GM12878 (cell line): ENCODE results near the gene PTPRS.

Experiments used
- FOXM1 ChIP-seq: IDR thresholded peaks from 2 replicates; pipeline ENCODE4 v1.6.1; 2012; ENCODE audit warnings: low read depth, mild to moderate bottlenecking, inconsistent platforms, low read length, moderate library complexity
- SMC3 ChIP-seq: IDR thresholded peaks from 2 replicates; pipeline ENCODE4 v1.6.1; 2011; ENCODE audit warnings: low read length, improper control_type of control experiment, borderline replicate concordance
- TF ChIP-seq, protein P1 (sequence below), 3 experiments: IDR thresholded peaks in 2 of 3; conservative IDR thresholded peaks in 1 of 3; 2 replicates each; pipeline ENCODE4 v1.5.1; 2011; ENCODE audit warnings: low read depth in 3 of 3, low read length in 3 of 3, mild to moderate bottlenecking in 3 of 3, control low read depth in 2 of 3, moderate library complexity in 2 of 3, inconsistent platforms in 1 of 3, mixed read lengths in 1 of 3; ENCODE audit not compliant: control insufficient read depth in 2 of 3, insufficient read depth in 1 of 3; ENCODE audit errors: extremely low read depth in 1 of 3
- TF ChIP-seq, protein P2 (sequence below): IDR thresholded peaks from 2 replicates; pipeline ENCODE4 v1.6.1; 2012; ENCODE audit warnings: low read depth, low read length, improper control_type of control experiment

DNA sequence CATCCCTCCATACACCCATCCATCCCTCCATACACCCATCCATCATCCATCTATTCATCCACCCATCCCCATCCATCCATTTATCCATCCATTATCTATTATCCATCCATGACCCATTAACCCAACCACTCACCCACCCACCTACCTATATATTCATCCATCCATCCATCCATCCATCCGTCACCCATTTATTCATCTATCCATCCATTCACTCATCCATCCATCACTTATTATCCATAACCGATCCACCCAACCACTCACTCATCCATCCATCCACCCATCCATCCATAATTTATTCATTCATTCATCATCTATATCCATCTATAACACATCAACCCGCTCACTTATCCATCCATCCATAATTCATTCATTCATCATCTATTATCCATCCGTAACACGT is 28.7 kb upstream of the PTPRS start:
- TF ChIP-seq, protein P1, sequence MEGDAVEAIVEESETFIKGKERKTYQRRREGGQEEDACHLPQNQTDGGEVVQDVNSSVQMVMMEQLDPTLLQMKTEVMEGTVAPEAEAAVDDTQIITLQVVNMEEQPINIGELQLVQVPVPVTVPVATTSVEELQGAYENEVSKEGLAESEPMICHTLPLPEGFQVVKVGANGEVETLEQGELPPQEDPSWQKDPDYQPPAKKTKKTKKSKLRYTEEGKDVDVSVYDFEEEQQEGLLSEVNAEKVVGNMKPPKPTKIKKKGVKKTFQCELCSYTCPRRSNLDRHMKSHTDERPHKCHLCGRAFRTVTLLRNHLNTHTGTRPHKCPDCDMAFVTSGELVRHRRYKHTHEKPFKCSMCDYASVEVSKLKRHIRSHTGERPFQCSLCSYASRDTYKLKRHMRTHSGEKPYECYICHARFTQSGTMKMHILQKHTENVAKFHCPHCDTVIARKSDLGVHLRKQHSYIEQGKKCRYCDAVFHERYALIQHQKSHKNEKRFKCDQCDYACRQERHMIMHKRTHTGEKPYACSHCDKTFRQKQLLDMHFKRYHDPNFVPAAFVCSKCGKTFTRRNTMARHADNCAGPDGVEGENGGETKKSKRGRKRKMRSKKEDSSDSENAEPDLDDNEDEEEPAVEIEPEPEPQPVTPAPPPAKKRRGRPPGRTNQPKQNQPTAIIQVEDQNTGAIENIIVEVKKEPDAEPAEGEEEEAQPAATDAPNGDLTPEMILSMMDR (IDR thresholded peaks at IDR 0.05 in 2 of 3, conservative IDR thresholded peaks at IDR 0.05 in 1 of 3; ENCODE audit: control insufficient read depth in 2 of 3, extremely low read depth in 1 of 3, insufficient read depth in 1 of 3, low read depth in 3 of 3, low read length in 3 of 3): no peak
- TF ChIP-seq, protein P2, sequence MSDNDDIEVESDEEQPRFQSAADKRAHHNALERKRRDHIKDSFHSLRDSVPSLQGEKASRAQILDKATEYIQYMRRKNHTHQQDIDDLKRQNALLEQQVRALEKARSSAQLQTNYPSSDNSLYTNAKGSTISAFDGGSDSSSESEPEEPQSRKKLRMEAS: no peak
- TF ChIP-seq FOXM1 (no peak), SMC3 (no peak)
